HUES6 (cell line): ENCODE data around the gene PCED1B.

ENCODE experiments used
- H3K27ac ChIP-seq: 2 replicates; pipeline ENCODE4 v1.7.0; 2013; ENCODE audit warnings: low read depth, mild to moderate bottlenecking, low read length, inconsistent platforms
- H3K27me3 ChIP-seq: 2 replicates; pipeline ENCODE4 v1.6.1; 2013; ENCODE audit warnings: low read length; ENCODE audit not compliant: control insufficient read depth, insufficient read depth
- H3K36me3 ChIP-seq: 2 replicates; pipeline ENCODE4 v1.6.1; 2013; ENCODE audit warnings: low read length; ENCODE audit not compliant: control insufficient read depth, insufficient read depth
- H3K4me1 ChIP-seq: 2 replicates; pipeline ENCODE4 v1.6.1; 2013; ENCODE audit warnings: low read length; ENCODE audit not compliant: control insufficient read depth, insufficient read depth
- H3K4me3 ChIP-seq: 2 replicates; pipeline ENCODE4 v1.5.1; 2013; ENCODE audit warnings: low read depth, low read length
- H3K9ac ChIP-seq: one replicate; pipeline ENCODE4 v1.6.1; 2013; ENCODE audit warnings: mild to moderate bottlenecking, low read length
- H3K9me3 ChIP-seq: 2 replicates; pipeline ENCODE4 v1.6.1; 2013; ENCODE audit warnings: low read depth, low read length; ENCODE audit not compliant: control insufficient read depth, insufficient read depth

Gene PCED1B

GRCh38 chr12:47067771-47068431, 11.5 kb upstream of the PCED1B start:
- H3K9ac ChIP-seq: peak overlapping the region; percentile 68
- no peaks in the 10 kb centered on the region for H3K9me3 ChIP-seq
- no peaks in the 10 kb centered on the region for H3K36me3 ChIP-seq
- H3K4me1 ChIP-seq: peaks cover 20% of the 10 kb centered on the region; the same call in 1 of the 2 replicates
- H3K27ac ChIP-seq: no peak overlapping the region; the same call in 1 of the 2 replicates
- H3K27me3 ChIP-seq: no peaks in the 10 kb centered on the region
- no peak overlapping the region for H3K4me3 ChIP-seq

DNA sequence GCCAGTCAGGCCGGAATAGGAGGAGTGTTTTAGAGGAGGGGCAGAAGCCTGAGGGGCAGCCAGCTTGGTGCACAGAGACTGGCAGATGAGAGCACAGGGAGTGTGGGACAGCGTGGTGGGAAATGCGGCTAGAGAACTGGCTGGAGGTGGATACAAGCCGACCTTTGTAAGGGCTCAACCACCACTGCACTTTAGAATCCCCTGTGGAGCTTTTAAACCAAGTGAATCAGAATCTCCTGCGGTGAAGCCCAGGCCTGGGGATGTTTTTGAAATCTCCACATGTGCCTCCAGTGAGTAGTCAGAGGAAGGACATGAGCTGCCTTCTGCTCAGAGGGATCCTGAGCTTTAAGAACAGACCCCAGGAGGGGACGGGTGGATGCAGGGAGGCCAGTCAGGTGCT, 10.9 kb upstream of the PCED1B start:
- Histone ChIP-seq H3K9ac (no peak overlapping the region), H3K4me3 (no peak overlapping the region), H3K4me1 (peaks cover 20% of the 10 kb centered on the region; the same call in 1 of the 2 replicates), H3K36me3 (no peaks in the 10 kb centered on the region), H3K27ac (no peak overlapping the region), H3K27me3 (no peaks in the 10 kb centered on the region), H3K9me3 (no peaks in the 10 kb centered on the region)

- Histone ChIP-seq H3K36me3 (no peaks in the 10 kb centered on the region), H3K9me3 (no peaks in the 10 kb centered on the region), H3K27ac (no peak overlapping the region), H3K27me3 (no peaks in the 10 kb centered on the region), H3K9ac (no peak overlapping the region), H3K4me1 (peaks cover 20% of the 10 kb centered on the region; the same call in 1 of the 2 replicates), H3K4me3 (no peak overlapping the region)
Measured at GRCh38 chr12:47070310-47070709, 9.1 kb upstream of the PCED1B start.

DNA sequence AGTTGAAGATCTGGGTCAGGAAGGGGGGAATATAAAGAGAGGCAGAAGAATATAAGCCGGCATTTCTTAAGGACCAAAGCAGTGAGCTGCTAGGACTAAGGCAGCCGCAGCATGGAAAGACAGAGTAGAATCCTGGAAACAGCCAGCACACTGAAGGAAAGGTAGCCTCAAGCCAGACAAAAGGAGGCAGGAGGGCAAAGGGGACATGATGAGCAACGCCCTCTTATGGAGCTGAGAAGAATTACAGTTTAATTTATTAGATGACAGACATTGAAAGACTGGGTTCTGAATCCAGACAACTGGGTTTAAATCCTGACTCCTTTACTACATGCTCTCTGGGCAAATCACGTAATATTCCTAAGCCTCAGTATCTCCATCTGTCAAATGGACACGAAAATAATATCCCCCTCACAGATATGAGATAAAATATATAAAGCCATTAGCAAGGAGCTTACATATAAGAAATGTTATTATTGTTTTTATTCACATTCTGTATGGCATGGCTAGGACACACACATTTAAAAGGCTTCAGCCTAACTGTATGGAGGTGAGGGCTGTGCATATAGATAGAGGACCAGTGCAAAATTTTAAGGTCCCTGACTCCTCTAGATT, 8.1 kb upstream of the PCED1B start:
- Histone ChIP-seq H3K9ac (no peak overlapping the region), H3K4me1 (peaks cover 20% of the 10 kb centered on the region; the same call in 1 of the 2 replicates), H3K4me3 (no peak overlapping the region), H3K27ac (no peak overlapping the region), H3K36me3 (no peaks in the 10 kb centered on the region), H3K9me3 (no peaks in the 10 kb centered on the region), H3K27me3 (no peaks in the 10 kb centered on the region)

- no peaks in the 10 kb centered on the region for H3K36me3 ChIP-seq
- H3K27ac ChIP-seq: no peak overlapping the region
- H3K4me1 ChIP-seq: peaks cover 11% of the 10 kb centered on the region; the same call in 1 of the 2 replicates
- H3K27me3 ChIP-seq: peaks cover 11% of the 10 kb centered on the region
- H3K4me3 ChIP-seq: no peak overlapping the region
- H3K9ac ChIP-seq: no peak overlapping the region
- H3K9me3 ChIP-seq: no peaks in the 10 kb centered on the region
Measured at GRCh38 chr12:47073951-47074350, 5.5 kb upstream of the PCED1B start.

GRCh38 chr12:47074757-47075156, 4.7 kb upstream of the PCED1B start:
- Histone ChIP-seq H3K9me3 (no peaks in the 10 kb centered on the region), H3K4me1 (peaks cover 6% of the 10 kb centered on the region; the same call in 1 of the 2 replicates), H3K27ac (no peak overlapping the region), H3K36me3 (no peaks in the 10 kb centered on the region), H3K9ac (no peak overlapping the region), H3K27me3 (peaks cover 16% of the 10 kb centered on the region), H3K4me3 (no peak overlapping the region)

GRCh38 chr12:47075192-47076084, 4.0 kb upstream of the PCED1B start:
- Histone ChIP-seq H3K4me3 (no peak overlapping the region), H3K9me3 (no peaks in the 10 kb centered on the region), H3K36me3 (no peaks in the 10 kb centered on the region), H3K27ac (no peak overlapping the region), H3K4me1 (peaks cover 6% of the 10 kb centered on the region; the same call in 1 of the 2 replicates), H3K9ac (no peak overlapping the region), H3K27me3 (peaks cover 16% of the 10 kb centered on the region)

DNA sequence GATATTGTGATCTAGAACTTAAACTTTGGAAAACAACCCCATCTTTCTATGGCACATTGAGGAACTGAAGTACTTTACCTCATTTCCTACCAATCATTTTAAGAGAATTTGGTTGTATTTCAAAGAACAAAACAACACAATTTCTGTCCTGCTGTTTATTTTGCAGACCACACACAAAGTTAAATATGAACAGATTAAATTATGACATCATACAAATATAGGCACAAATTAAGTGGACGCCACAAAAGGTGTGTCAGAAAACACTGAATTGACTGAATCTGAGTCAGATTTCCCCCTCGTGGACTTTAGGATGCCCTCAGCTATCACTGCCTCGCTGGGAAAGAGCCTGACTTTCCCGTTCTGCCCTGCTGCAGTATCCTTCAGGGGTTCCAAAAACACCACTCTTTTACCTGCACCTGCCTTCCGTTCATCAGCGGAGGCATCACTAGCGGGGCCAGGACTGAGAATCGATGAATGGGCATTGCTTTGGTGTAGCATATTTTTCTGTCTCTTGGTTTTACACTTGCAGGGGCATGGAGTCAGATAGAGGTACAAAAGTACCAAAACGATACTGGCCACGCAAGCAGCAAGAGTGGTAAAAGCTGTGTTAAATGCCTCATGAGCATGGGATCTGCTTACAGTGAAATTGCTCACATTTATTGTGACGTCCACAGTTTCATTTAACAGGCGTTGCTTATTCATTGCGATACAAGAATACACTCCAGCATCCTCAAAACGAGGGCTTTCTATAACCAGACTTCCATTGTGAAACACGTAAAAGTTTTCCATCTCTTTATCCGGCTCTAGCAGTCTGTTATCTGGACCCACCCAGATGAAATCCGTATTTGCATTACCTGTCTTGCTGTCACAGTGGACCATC, 2.0 kb upstream of the PCED1B start:
- Histone ChIP-seq H3K9ac (no peak overlapping the region), H3K27ac (no peak overlapping the region), H3K36me3 (no peaks in the 10 kb centered on the region), H3K27me3 (peaks cover 16% of the 10 kb centered on the region), H3K4me1 (peaks cover 18% of the 10 kb centered on the region; the same call in 1 of the 2 replicates), H3K4me3 (peak overlapping the region; percentile 68; the same call in 1 of the 2 replicates), H3K9me3 (no peaks in the 10 kb centered on the region)

- peak overlapping the region; percentile 70 for H3K9ac ChIP-seq
- peak overlapping the region; percentile 68; the same call in 1 of the 2 replicates for H3K4me3 ChIP-seq
- peaks cover 22% of the 10 kb centered on the region for H3K4me1 ChIP-seq
- no peak overlapping the region for H3K27ac ChIP-seq
- H3K36me3 ChIP-seq: no peaks in the 10 kb centered on the region
- no peaks in the 10 kb centered on the region for H3K9me3 ChIP-seq
- peaks cover 16% of the 10 kb centered on the region for H3K27me3 ChIP-seq
Measured at GRCh38 chr12:47078086-47078395, 1.4 kb upstream of the PCED1B start.

GRCh38 chr12:47078733-47079467, 521 bp upstream of the PCED1B start:
- H3K9ac ChIP-seq: peak overlapping the region; percentile 70
- no peaks in the 10 kb centered on the region for H3K9me3 ChIP-seq
- H3K27ac ChIP-seq: no peak overlapping the region; the same call in 1 of the 2 replicates
- peaks cover 31% of the 10 kb centered on the region for H3K4me1 ChIP-seq
- no peaks in the 10 kb centered on the region for H3K36me3 ChIP-seq
- H3K4me3 ChIP-seq: peak overlapping the region; percentile 68
- peaks cover 16% of the 10 kb centered on the region for H3K27me3 ChIP-seq
